DMS114 treated with DMSO at 0.1 percent for 48 hours (cell line): ENCODE data around the gene CEP295NL.
"Not testable (repeated sequence)": the region's sequence is repeated elsewhere in the genome, so short reads cannot be mapped to it uniquely, and the experiment has no call there.

Experiments
- DNase-seq: peaks from one replicate; lab custom pipeline; 2025; ENCODE audit not compliant: unreplicated experiment; lab: John Stamatoyannopoulos, UW

The CEP295NL gene

GRCh38 chr17:78910497-78911284 is 7.7 kb upstream of the CEP295NL start:
- DNase-seq: no peak

GRCh38 chr17:78908426-78908825 is 5.4 kb upstream of the CEP295NL start:
- DNase-seq: no peak

DNA sequence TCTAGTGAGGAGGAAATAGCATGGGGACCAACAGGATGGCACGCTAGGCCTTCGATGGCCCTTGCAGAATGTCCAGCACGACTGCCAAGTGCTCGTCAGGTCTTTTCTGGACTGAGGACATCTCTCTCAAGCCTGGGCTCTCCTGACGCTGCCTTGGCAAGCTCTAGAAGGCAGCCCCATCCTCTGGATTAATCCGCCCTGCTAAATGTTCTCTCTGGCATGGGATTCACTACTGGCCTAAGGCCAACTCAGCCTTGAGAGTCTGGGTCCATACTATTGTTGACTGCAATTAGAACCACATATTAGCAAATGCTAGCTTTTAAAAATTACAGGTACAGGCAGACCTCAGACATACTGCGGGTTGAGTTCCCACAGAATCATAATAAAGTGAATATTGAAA is 2.5 kb upstream of the CEP295NL start:
- no peak for DNase-seq

GRCh38 chr17:78905116-78905515 is 2.1 kb upstream of the CEP295NL start:
- no peak for DNase-seq

DNA sequence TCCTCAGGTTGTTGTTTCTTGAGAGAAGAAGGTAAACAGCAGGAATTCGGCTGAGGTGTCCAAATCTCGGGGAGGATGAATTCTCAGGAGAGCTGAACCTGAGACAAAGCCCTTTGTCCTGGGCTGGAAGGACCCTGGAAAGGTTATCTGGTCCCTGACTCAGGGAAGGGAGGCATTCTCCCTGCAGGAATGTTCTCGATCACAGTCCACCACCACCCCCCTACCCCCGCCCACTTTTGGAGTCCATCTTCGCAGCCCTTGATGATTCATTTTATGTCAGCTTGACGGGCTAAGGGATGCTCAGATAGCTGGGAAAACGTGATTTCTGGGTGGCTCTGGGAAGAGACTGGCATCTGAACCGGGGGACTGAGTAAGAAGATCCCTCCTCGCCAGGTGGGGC is 1.4 kb upstream of the CEP295NL start:
- DNase-seq: no peak

GRCh38 chr17:78902231-78902630 is 770 bp downstream of the CEP295NL start:
- not testable (repeated sequence) for DNase-seq

DNA sequence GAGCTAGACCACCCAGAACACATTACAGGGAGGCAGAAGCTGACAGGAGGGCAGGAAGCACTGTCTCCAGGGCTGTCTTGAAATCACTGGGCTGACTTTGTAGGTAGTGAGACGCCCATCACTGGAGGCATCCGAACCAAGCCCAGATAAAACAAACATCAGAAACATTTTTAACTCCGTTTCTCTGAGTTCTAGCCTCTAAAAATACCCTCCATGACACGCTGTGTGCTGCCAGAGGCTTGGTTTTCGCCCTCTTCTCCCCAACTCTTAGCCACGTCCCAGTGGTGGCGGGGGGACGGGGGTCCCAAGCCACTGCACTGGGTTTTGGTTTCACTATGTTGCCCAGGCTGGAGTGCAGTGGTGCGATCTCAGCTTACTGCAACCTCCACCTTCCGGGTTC is 1.2 kb downstream of the CEP295NL start:
- no peak for DNase-seq

DNA sequence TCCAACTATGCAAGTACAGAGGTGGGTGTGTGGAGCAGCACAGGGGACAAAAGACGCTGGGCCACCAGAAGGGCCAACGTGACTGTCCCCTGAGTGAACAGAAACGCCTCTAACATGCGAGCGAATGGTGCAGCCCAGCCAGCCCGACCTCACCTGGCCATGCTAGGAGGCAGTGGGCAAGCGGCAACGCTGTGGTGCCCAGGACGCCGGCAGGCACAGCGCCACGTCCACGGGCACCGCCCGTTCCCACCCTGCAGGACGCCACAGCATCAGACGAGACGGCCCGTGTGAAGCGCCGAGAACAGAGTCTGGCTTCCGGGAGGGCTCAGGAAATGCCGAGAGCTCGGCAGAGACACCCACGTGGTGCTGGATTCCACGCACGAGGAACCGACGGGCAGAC is 2.2 kb downstream of the CEP295NL start:
- no peak for DNase-seq

DNA sequence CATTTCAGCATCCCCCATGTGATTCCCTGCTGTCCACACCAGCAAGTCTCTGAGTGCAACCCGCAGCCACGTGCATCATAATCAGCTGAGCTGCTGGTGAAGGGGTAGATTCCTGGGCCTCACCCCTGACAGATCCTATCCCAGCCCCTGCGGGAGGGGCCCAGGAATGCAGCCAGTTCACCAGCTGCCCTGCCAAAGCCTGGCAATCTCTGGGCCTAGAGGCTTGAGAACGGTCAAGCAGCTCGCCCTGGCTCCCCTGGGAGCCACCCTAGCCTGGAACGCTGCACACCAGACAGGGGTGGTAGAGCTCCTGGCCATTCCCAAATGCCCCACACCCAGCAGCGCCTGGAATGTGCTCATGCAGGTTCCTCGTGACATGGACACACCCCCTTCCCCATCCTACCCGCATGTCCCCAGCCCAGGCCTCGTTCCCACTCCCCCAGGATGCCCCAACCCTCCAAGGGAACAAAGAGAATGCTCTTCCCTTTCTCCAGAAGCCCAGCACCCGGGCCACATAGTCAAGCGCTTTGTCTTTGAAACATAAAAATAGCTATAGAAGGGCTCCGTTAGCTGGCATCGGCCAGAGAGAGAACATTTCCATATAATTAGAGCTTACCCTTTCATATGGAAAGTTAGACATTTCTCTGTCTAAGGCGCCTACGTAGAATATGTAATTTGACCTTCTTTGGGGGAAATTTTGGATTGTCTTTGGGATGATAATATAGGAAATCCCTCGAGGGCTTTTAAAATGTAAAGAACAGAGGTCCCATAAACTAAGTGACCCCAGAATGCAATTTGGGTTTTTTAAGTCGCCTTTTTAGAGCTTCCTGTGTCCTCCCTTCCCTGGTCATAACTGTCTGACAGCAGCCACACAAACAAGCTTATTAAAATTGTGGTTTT is 3.4 kb downstream of the CEP295NL start:
- no peak for DNase-seq

- no peak for DNase-seq
These were observed 4.1 kb downstream of the CEP295NL start for GRCh38 chr17:78898947-78899346.

DNA sequence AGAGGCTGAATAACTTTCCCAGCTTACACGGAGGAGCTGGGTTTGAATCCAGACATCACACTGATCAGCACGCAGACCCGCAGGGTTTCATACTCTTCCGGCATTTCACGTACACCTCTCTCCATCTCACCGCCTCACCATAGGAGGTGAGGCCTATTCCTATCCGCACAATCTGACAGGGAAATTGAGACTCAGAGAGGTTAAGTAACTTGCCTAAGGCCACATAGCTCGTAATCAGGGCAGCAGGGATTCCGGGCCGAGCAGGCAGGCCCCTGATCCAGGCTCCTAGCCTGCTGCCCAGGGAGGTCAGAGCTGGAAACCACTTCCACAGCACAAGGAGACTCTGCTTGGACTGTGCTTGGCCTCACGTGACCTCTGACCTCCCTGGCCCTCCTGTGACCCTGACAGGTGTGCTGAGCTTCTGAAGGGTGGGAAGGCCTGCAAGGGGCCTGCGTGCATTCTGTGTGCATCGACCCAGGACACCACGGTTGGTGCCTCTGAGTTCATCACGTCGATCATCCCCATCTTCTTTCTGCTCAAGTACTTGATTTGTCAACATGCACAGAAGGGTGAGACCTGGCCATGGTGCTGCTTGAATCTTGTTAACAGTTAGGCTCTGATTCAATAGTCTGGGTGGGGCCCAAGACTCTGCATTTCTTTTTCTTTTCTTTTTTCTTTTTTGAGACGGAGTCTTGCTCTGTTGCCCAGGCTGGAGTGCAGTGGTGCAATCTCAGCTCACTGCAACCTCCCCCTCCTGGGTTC is 4.7 kb downstream of the CEP295NL start:
- DNase-seq: no peak

DNA sequence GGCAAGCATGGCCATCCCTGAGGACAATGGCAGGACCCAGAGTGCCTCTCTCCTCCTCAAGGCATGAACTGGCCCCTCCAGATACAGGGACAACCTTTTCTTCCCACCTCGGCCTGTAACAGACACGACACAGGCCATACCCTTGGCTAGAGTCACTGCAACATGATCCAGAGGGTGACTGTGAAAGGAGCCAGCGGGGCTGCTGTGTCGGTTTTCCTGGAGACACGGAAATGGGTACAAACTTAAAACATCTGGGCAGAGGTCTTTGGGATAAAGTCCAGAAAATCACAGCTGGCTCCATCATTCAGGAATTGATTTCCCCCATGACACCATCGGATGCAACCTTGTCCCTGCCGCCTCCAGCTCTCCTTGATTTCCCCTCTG is 5.3 kb downstream of the CEP295NL start:
- DNase-seq: no peak

GRCh38 chr17:78896834-78897663 is 6.0 kb downstream of the CEP295NL start:
- no peak for DNase-seq

DNA sequence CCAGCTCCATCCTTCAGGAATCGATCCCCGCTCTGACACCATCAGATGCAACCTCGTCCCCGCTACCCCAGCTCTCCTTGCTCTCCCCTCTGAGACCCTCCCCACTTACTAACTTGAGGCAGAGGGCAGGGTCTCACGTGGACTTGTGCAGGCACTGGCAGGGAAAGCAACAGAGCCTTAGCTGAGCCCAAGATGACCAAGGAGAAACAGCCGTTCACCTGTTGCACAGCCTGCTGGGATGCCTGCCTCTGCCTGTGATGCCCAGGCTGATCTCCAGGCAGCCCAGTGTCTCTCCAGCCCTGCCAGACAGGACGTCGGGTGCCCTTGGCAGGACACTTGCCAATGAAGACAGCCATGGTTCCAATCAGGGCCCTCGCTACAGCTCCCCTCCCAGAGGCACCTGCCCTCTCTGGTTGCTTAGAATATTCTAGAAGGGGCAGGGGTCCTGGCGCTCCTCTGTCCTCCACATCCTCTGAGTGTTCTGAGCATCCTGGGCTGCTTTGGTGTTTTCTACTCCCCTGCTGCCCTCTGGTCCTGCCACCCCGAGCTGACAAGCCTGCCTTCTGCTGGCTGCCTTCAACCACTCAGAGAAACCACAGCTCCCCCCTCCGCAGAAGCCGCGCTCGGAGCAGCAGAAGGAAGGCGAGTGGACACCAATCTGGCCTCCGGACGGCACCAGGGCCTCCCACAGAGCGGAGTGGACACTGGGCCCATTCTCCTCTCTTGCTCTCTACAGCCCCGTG is 6.7 kb downstream of the CEP295NL start:
- no peak for DNase-seq

DNA sequence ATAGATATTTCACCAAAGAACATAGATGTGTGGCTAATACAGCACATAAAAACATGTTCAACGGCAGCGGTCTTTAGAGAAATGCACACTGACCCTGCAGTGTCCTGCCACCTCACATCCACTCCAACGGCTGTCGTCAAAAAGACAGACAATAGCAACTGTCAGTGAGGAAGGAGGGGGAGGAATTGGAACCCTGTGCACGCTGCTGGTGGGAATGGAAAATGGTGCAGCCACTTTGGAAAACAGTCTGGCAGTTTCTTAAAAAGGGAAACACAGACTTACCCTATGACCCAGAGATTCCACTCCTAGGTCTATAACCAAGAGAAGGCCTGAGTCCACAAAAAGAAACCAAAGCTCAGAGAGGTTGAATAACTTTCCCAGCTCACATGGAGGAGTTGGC is 7.7 kb downstream of the CEP295NL start:
- DNase-seq: no peak

DNA sequence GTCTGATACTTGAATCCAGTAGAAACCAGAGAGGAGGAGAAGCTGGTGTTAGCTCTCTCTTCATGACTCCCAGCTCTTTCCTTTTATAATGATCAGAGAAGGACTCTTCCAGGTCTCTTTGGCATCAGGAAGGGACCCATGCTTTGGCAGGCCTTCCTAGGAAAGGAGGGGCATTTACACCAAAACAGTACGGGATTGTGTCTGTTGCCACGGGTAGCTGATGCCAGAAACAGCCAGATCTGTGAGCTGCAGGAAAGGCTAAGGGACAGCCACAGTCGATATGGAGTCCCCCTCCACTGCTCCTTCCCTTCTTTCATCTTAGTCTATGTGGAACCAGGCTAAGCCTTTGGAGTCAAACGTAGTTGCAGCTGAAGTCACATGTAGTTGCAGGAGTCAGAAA is 9.3 kb downstream of the CEP295NL start:
- DNase-seq: no peak

- no peak for DNase-seq
These were observed 10.0 kb downstream of the CEP295NL start for GRCh38 chr17:78892936-78893379.

DNA sequence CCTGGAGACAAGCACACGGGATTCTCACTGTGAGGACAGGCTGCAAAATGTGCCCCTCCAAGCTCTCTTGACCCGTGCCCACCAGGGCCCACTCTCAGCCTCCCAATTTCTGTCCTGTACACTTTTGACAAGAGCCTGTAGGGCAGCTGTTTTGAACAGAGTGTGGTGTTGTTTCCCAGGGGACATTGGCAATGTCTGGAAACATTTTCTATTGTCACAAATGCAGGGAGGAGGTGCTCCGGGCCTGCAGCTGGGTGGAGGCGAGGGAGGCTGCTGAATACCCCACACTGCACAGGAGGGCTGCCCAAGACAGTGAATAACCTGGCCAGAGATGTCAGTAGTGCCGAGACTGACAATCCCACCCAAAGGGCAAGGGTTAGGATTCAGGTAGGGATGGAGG is 10.5 kb downstream of the CEP295NL start:
- DNase-seq: no peak

DNA sequence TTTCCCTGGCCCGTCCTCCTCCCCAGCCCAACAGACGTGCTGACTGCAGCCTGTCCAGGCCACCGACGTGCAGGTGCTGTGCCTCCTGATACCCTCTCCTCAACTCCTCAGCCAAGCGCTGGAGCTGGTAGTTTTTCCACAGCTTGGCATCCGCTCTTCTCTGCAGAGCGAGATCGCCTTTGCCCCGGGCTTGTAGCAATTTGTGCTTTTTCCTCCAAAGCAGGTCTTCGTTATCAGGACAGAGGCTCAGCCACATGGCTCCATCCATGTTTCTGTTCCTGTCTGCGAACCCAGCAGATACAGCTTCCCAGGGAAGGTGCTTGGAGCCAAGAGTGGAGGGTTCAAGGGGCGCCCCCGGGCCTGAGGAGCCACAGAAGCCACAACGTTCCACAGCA is 10.9 kb downstream of the CEP295NL start:
- DNase-seq: no peak
